H1 (cell line): Measurements from ENCODE around the gene MED12L. TPM values are rescaled to one million over a fixed set of nuclear protein-coding genes. Genes with fewer than 3 reads are reported as not detected.

Experiments
- CTCF ChIA-PET: fragments of 300-600 bp; sonication (Branson Sonifier 250); formaldehyde crosslinking; loops from one replicate; lab custom pipeline; 2021; ENCODE audit not compliant: partially characterized antibody; lab: Charles Lee
- POLR2A ChIA-PET: fragments of 300-600 bp; sonication (Branson Sonifier 250); formaldehyde crosslinking; loops from one replicate; lab custom pipeline; 2021; ENCODE audit warnings: inconsistent platforms; ENCODE audit not compliant: partially characterized antibody; lab: Charles Lee
- DNase-seq, 2 experiments: peaks; one replicate each; pipeline versions ENCODE4 v3.0.0 to v3.0.0-alpha.2; 2010 to 2022; ENCODE audit warnings: low spot score in 2 of 2, low read depth in 1 of 2, mixed read lengths in 1 of 2
- FAIRE-seq: peaks from 2 replicates; lab custom pipeline; 2011; peaks lifted over from hg19 to GRCh38; lab: Jason Lieb, UNC
- H2AFZ ChIP-seq: 2 replicates; pipeline ENCODE4 v1.8.1; 2012; ENCODE audit warnings: low read length, inconsistent platforms
- H2AK5ac ChIP-seq: 2 replicates; pipeline ENCODE4 v1.6.1; 2013; ENCODE audit warnings: low read depth, low read length
- H2BK120ac ChIP-seq: replicated peaks from 2 replicates; pipeline ENCODE3; 2013; ENCODE audit warnings: low read depth, low read length, inconsistent platforms
- H2BK12ac ChIP-seq: 2 replicates; pipeline ENCODE4 v1.6.1; 2013; ENCODE audit warnings: low read depth, low read length
- H2BK15ac ChIP-seq: 2 replicates; pipeline ENCODE4 v1.6.1; 2013; ENCODE audit warnings: low read length
- H2BK20ac ChIP-seq: 2 replicates; pipeline ENCODE4 v1.6.1; 2013; ENCODE audit warnings: low read length
- H2BK5ac ChIP-seq: 2 replicates; pipeline ENCODE4 v1.6.1; 2013; ENCODE audit warnings: low read depth, low read length
- H3K14ac ChIP-seq: 2 replicates; pipeline ENCODE4 v1.6.1; 2013; ENCODE audit warnings: inconsistent platforms; ENCODE audit not compliant: insufficient read length
- H3K18ac ChIP-seq: 2 replicates; pipeline ENCODE4 v1.6.1; 2013; ENCODE audit warnings: low read length; ENCODE audit errors: extremely low read depth
- H3K23ac ChIP-seq: 2 replicates; pipeline ENCODE4 v1.6.1; 2013; ENCODE audit warnings: inconsistent platforms; ENCODE audit not compliant: insufficient read length
- H3K23me2 ChIP-seq: 2 replicates; pipeline ENCODE4 v1.6.1; 2013; ENCODE audit warnings: low read depth, low read length
- H3K27ac ChIP-seq: 2 replicates; pipeline ENCODE4 v1.6.1; 2011; ENCODE audit warnings: low read depth, low read length, inconsistent platforms
- H3K27me3 ChIP-seq, 4 experiments: replicated peaks in 1 of 4; 1 replicate in 1 of 4; 2 replicates in 3 of 4; pipeline versions ENCODE4 v1.6.1 to v1.8.1; 2011 to 2013; ENCODE audit warnings: low read length in 3 of 4, mild to moderate bottlenecking in 3 of 4, inconsistent platforms in 2 of 4, mixed read lengths in 2 of 4, moderate library complexity in 1 of 4; ENCODE audit not compliant: control insufficient read depth in 3 of 4, insufficient read depth in 3 of 4; ENCODE audit errors: extremely low read depth in 1 of 4
- H3K36me3 ChIP-seq, 4 experiments: 2 replicates each; pipeline versions ENCODE4 v1.6.1 to v1.8.1; 2011 to 2013; ENCODE audit warnings: mild to moderate bottlenecking in 4 of 4, low read length in 3 of 4, moderate library complexity in 2 of 4, control low read depth in 1 of 4, inconsistent platforms in 1 of 4; ENCODE audit not compliant: insufficient read depth in 4 of 4, control insufficient read depth in 2 of 4
- H3K4ac ChIP-seq: replicated peaks from 2 replicates; pipeline ENCODE3; 2013; ENCODE audit warnings: low read length, low read depth, mixed read lengths, inconsistent platforms; ENCODE audit not compliant: insufficient read length
- H3K4me1 ChIP-seq, 4 experiments: replicated peaks in 1 of 4; 1 replicate in 1 of 4; 2 replicates in 3 of 4; pipeline versions ENCODE4 v1.6.1 to v1.8.1; 2011 to 2013; ENCODE audit warnings: low read length in 3 of 4, inconsistent platforms in 2 of 4, mixed read lengths in 1 of 4; ENCODE audit not compliant: insufficient read depth in 4 of 4, control insufficient read depth in 3 of 4
- H3K4me2 ChIP-seq, 2 experiments: 2 replicates each; pipeline versions ENCODE4 v1.6.1 to v1.8.1; 2011 to 2013; ENCODE audit warnings: low read depth in 2 of 2, low read length in 2 of 2, control low read depth in 1 of 2, inconsistent platforms in 1 of 2, mild to moderate bottlenecking in 1 of 2; ENCODE audit not compliant: insufficient read depth in 1 of 2
- H3K4me3 ChIP-seq, 4 experiments: fragments of 200-600, 300-600 bp in 1 of 4; sonication (generic), shearing (Covaris generic), sonication (Bioruptor Twin) in 1 of 4; 2 replicates each; pipeline versions ENCODE4 v1.5.1 to v1.8.1; 2011 to 2016; ENCODE audit warnings: low read length in 4 of 4, low read depth in 3 of 4, control low read depth in 2 of 4, inconsistent platforms in 2 of 4, mild to moderate bottlenecking in 2 of 4, mixed read lengths in 1 of 4, moderate library complexity in 1 of 4; ENCODE audit not compliant: insufficient read depth in 2 of 4; ENCODE audit errors: extremely low read depth in 1 of 4
- H3K56ac ChIP-seq: replicated peaks from 2 replicates; pipeline ENCODE3; 2013; ENCODE audit warnings: low read depth, mild to moderate bottlenecking, mixed read lengths, low read length, inconsistent platforms; ENCODE audit not compliant: insufficient read length
- H3K79me1 ChIP-seq: 2 replicates; pipeline ENCODE4 v1.6.1; 2013; ENCODE audit warnings: low read depth, low read length, control low read depth
- H3K79me2 ChIP-seq, 2 experiments: 2 replicates each; pipeline versions ENCODE4 v1.6.1 to v1.8.1; 2012 to 2013; ENCODE audit warnings: low read length in 2 of 2, mild to moderate bottlenecking in 2 of 2, inconsistent platforms in 1 of 2; ENCODE audit not compliant: insufficient read depth in 2 of 2, control insufficient read depth in 1 of 2
- H3K9ac ChIP-seq, 4 experiments: replicated peaks in 1 of 4; 1 replicate in 1 of 4; 2 replicates in 3 of 4; pipeline versions ENCODE4 v1.6.1 to v1.8.1; 2011 to 2013; ENCODE audit warnings: low read depth in 3 of 4, low read length in 3 of 4, control low read depth in 2 of 4, mild to moderate bottlenecking in 2 of 4, moderate library complexity in 2 of 4, inconsistent platforms in 1 of 4; ENCODE audit errors: extremely low read depth in 1 of 4
- H3K9me3 ChIP-seq, 2 experiments: 2 replicates each; pipeline versions ENCODE4 v1.6.1 to v1.8.1; 2012 to 2013; ENCODE audit warnings: mild to moderate bottlenecking in 2 of 2, moderate library complexity in 2 of 2, control low read depth in 1 of 2, inconsistent platforms in 1 of 2, low read depth in 1 of 2, low read length in 1 of 2, mixed read lengths in 1 of 2; ENCODE audit not compliant: insufficient read depth in 2 of 2
- H4K20me1 ChIP-seq, 2 experiments: replicated peaks in 1 of 2; 2 replicates each; pipeline versions ENCODE3 to v1.8.1; 2011 to 2013; ENCODE audit warnings: inconsistent platforms in 2 of 2, low read length in 2 of 2, mild to moderate bottlenecking in 1 of 2; ENCODE audit not compliant: insufficient read depth in 2 of 2, control insufficient read depth in 1 of 2
- H4K5ac ChIP-seq: 2 replicates; pipeline ENCODE4 v1.6.1; 2013; ENCODE audit warnings: low read length, low read depth, mixed read lengths, inconsistent platforms; ENCODE audit not compliant: insufficient read length
- H4K8ac ChIP-seq: 2 replicates; pipeline ENCODE4 v1.8.0; 2013; ENCODE audit warnings: mild to moderate bottlenecking, moderate library complexity, low read length, inconsistent platforms; ENCODE audit not compliant: insufficient read depth; ENCODE audit errors: extremely low read depth
- H4K91ac ChIP-seq: replicated peaks from 2 replicates; pipeline ENCODE3; 2013; ENCODE audit warnings: low read length, mixed read lengths, inconsistent platforms; ENCODE audit not compliant: insufficient read length
- CHD2 ChIP-seq: IDR thresholded peaks from 2 replicates; pipeline ENCODE4 v1.6.1; 2012; ENCODE audit warnings: low read length, improper control_type of control experiment
- CREB1 ChIP-seq: IDR thresholded peaks from 2 replicates; pipeline ENCODE4 v1.6.1; 2012; ENCODE audit warnings: inconsistent platforms
- FOSL1 ChIP-seq: IDR thresholded peaks from 2 replicates; pipeline ENCODE4 v1.6.1; 2011; ENCODE audit warnings: mild to moderate bottlenecking, low read depth, low read length, moderate library complexity; ENCODE audit not compliant: insufficient read depth
- TCF12 ChIP-seq: IDR thresholded peaks from 2 replicates; pipeline ENCODE4 v1.6.1; 2011; ENCODE audit warnings: low read depth, mild to moderate bottlenecking, low read length
- WGBS, 2 experiments: shearing (Covaris generic) in 1 of 2; methylation state at CpG; one replicate each; pipeline versions ENCODE4 v1.1.6 to v1.1.7; 2013 to 2015; ENCODE audit warnings: low lambda C conversion rate in 2 of 2, mixed read lengths in 2 of 2, inconsistent platforms in 1 of 2, low coverage in 1 of 2, missing lambda C conversion rate in 1 of 2; ENCODE audit not compliant: insufficient replicate concordance in 2 of 2, insufficient coverage in 1 of 2, insufficient read length in 1 of 2; ENCODE audit errors: extremely low coverage in 1 of 2, missing lambda C conversion rate in 1 of 2; 5-methylcytosine and 5-hydroxymethylcytosine counted together
- polyA plus RNA-seq, 7 experiments: library from polyadenylated mRNA; depleted of rRNA in 3 of 7; stranded (reverse) in 5 of 7; unstranded in 2 of 7; fragments of >200 nt in 5 of 7; fragments of 200-250 nt in 2 of 7; gene quantifications; 1 replicate in 5 of 7; 2 replicates in 1 of 7; 4 replicates in 1 of 7; pipeline versions ENCODE4 v1.2.1 to v1.2.3, GENCODE V29; 2011 to 2013; ENCODE audit warnings: missing spikeins in 2 of 7, mixed read lengths in 2 of 7
- total RNA-seq: library from RNA; stranded (reverse); fragmentation: NEBNext Ultra II Directional; extraction: Animal tissue kit (Norgen Biotek cat#: 25700); gene quantifications from 2 replicates; pipeline ENCODE4 v1.2.1, GENCODE V29; 2021

Gene MED12L
- total and polyA plus RNA-seq, 2 of the 8 experiments (the other 6 are each of a cell fraction or from before 2014, with no cell fraction given), result 3.6 to 26.2 TPM

DNA sequence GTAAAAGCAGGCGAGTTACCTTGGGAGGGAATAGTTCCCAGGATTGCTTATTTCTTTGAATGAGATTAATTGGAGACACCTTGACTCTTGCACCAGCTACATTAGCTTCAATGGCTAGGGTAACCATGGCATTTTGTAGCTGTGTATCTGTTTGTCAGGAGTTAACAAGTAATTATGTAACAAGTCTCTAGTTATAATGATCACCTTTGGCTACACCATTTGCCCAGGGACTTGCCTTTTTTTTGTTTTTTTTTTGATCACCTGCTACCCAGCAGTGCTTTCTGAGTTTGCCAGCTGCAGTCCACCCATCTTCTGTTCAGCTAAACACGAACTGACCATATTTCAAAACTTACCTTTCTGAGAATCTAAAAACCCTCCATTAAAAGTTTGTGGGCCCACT lies 2.2 kb downstream of the MED12L start:
- no peak for FAIRE-seq

More for the DNA sequence above, 2.2 kb downstream of the MED12L start:
- Histone ChIP-seq H3K9ac (no peak overlapping the region; a peak in 1 of 7 replicates), H3K4me1 (peaks cover 2 to 16% (median 11%) of the 10 kb centered on the region in 4 experiments; a peak in 6 of 7 replicates), H3K79me2 (peaks cover 0 to 53% of the 10 kb centered on the region in 2 experiments; a peak in 2 of 4 replicates), H3K23ac (no peak overlapping the region), H3K56ac (no peak overlapping the region), H4K5ac (no peak overlapping the region), H3K23me2 (peaks cover 5% of the 10 kb centered on the region), H3K9me3 (no peaks in the 10 kb centered on the region; a peak in 1 of 4 replicates), H3K18ac (no peak overlapping the region), H4K8ac (no peak overlapping the region), H3K36me3 (no peaks in the 10 kb centered on the region; a peak in 1 of 8 replicates), H2BK120ac (no peak overlapping the region), H3K27ac (no peak overlapping the region), H3K4ac (no peak overlapping the region), H3K27me3 (peaks cover 2 to 7% (median 5%) of the 10 kb centered on the region in 4 experiments; a peak in 6 of 7 replicates), H2BK12ac (no peak overlapping the region), H4K91ac (no peak overlapping the region), H2BK15ac (no peak overlapping the region), H2AK5ac (no peak overlapping the region), H3K79me1 (no peaks in the 10 kb centered on the region; the same call in none of the 2 replicates), H2AFZ (no peak overlapping the region), H3K4me3 (peak overlapping the region; percentile 55 to 76 (median 72)), H4K20me1 (peaks cover 0 to 14% of the 10 kb centered on the region in 2 experiments), H3K4me2 (peak overlapping the region; percentile 81 to 83), H2BK20ac (no peak overlapping the region), H3K14ac (no peak overlapping the region), H2BK5ac (no peak overlapping the region)
- 31% methylated on average over 2 of the region's 2 CpGs; no CpG with 5 or more reads in 1 of the 2 experiments for WGBS, 2 experiments
- POLR2A ChIA-PET, result interaction anchor here (1.3 to 2.2 kb wide), 3 partner anchors 10 to 26 kb away, joined by 3 to 4 read pairs (median 4); no protein-coding TSS in a partner anchor
- no peak for DNase-seq
- CTCF ChIA-PET, result interaction anchor here (0.9 to 6.0 kb wide), 13 partner anchors 8 to 324 kb away, joined by 3 to 43 read pairs (median 8); partner anchors contain the start of gene SIAH2
- TF ChIP-seq TCF12, result no peak
- TF ChIP-seq CHD2, result no peak
- no peak for TF ChIP-seq FOSL1
- no peak for TF ChIP-seq CREB1
- TF ChIP-seq, all 59 proteins: peak for 0
